Caco-2 (cell line): Measurements from ENCODE around the gene TM4SF18. TPM values are rescaled to one million over a fixed set of nuclear protein-coding genes. Genes with fewer than 3 reads are reported as not detected.

Experiments used
- BruUV-seq: library from RNA; stranded (reverse); fragments of 400-500 nt; replicated peaks from 2 replicates; lab custom pipeline; 2021; lab: Mats Ljungman, UMichigan
- CTCF ChIA-PET: fragments of 300-600 bp; sonication (Branson Sonifier 250); formaldehyde crosslinking; loops from one replicate; lab custom pipeline; 2022; ENCODE audit warnings: antibody characterized with exemption; lab: Charles Lee
- POLR2A ChIA-PET: fragments of 300-600 bp; sonication (Branson Sonifier 250); formaldehyde crosslinking; loops from one replicate; lab custom pipeline; 2022; ENCODE audit warnings: antibody characterized with exemption; lab: Charles Lee
- DNase-seq, 2 experiments: peaks; one replicate each; pipeline versions ENCODE4 v3.0.0 to v3.0.0-alpha.2; 2020 to 2022
- H3K27me3 ChIP-seq: replicated peaks from 2 replicates; pipeline ENCODE4 v1.6.0; 2011; ENCODE audit warnings: low read length; ENCODE audit not compliant: control insufficient read depth, insufficient read depth
- H3K36me3 ChIP-seq: 2 replicates; pipeline ENCODE4 v1.5.1; 2011; ENCODE audit warnings: low read length; ENCODE audit not compliant: control insufficient read depth, insufficient read depth
- H3K4me1 ChIP-seq: fragments of 250-450 bp; sonication (Bioruptor Pico); 2 replicates; pipeline ENCODE4 v1.5.1; 2020; ENCODE audit warnings: mild to moderate bottlenecking
- H3K4me3 ChIP-seq: 2 replicates; pipeline ENCODE4 v1.5.1; 2011; ENCODE audit warnings: low read depth, mild to moderate bottlenecking, control low read depth, low read length
- H3K9me3 ChIP-seq: fragments of 250-450 bp; sonication (Bioruptor Pico); 2 replicates; pipeline ENCODE4 v1.5.1; 2020; ENCODE audit warnings: mild to moderate bottlenecking, moderate library complexity
- H3K27ac Mint-ChIP-seq: one replicate; pipeline ENCODE4 v1.8.0; 2022; ENCODE audit warnings: mixed read lengths; ENCODE audit not compliant: unreplicated experiment
- H3K27me3 Mint-ChIP-seq: one replicate; pipeline ENCODE4 v1.8.0; 2022; ENCODE audit warnings: mixed read lengths; ENCODE audit not compliant: insufficient read depth, unreplicated experiment
- H3K36me3 Mint-ChIP-seq: one replicate; pipeline ENCODE4 v1.8.0; 2022; ENCODE audit warnings: mild to moderate bottlenecking, mixed read lengths; ENCODE audit not compliant: insufficient read depth, unreplicated experiment
- H3K4me1 Mint-ChIP-seq: one replicate; pipeline ENCODE4 v1.8.0; 2022; ENCODE audit warnings: low read depth, mixed read lengths; ENCODE audit not compliant: unreplicated experiment
- H3K4me3 Mint-ChIP-seq: one replicate; pipeline ENCODE4 v1.8.0; 2022; ENCODE audit warnings: mild to moderate bottlenecking, moderate library complexity, mixed read lengths; ENCODE audit not compliant: unreplicated experiment
- H3K9me3 Mint-ChIP-seq: one replicate; pipeline ENCODE4 v1.8.0; 2022; ENCODE audit warnings: mixed read lengths; ENCODE audit not compliant: unreplicated experiment
- intact Hi-C: fragments of 100-400 bp; cut with micrococcal nuclease; formaldehyde crosslinking; loops from one replicate; pipeline ENCODE4 v1.10.0; 2022; ENCODE audit not compliant: unreplicated experiment
- total RNA-seq: library from RNA; stranded (reverse); gene quantifications from 2 replicates; pipeline ENCODE4 v1.2.3, GENCODE V29; 2022
- TF ChIP-seq, protein P1 (sequence below), 2 experiments: fragments of 200-600 bp in 1 of 2; IDR thresholded peaks; 1 replicate in 1 of 2; 2 replicates in 1 of 2; pipeline versions ENCODE4 v1.5.1 to v1.8.0; 2011 to 2022; ENCODE audit warnings: antibody characterized with exemption in 1 of 2, control low read depth in 1 of 2, inconsistent platforms in 1 of 2, low read depth in 1 of 2, low read length in 1 of 2, mild to moderate bottlenecking in 1 of 2, moderate library complexity in 1 of 2; ENCODE audit not compliant: insufficient read depth in 1 of 2, severe bottlenecking in 1 of 2, unreplicated experiment in 1 of 2

TM4SF18 gene
- total RNA-seq, 1 experiment from 2014 or later: not detected

DNA sequence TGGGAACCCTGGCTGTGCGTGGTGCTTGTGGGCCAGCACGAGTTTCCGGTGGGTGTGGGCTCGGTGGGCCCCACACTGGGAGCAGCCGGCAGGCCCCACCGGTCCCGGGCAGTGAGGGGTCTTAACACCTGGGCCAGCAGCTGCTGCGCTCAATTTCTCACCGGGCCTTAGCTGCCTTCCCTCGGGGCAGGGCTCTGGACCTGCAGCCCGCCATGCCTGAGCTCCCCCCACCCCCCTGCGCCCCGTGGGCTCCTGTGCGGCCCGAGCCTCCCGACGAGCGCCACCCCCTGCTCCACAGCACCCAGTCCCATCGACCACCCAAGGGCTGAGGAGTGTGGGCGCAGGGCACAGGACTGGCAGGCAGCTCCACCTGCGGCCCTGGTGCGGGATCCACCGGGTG, 49.4 kb downstream of the TM4SF18 start:
- no peak overlapping the region for H3K27ac Mint-ChIP-seq
- DNase-seq: no peak
- Histone ChIP-seq H3K27me3 (no peaks in the 10 kb centered on the region), H3K36me3 (no peaks in the 10 kb centered on the region), H3K4me3 (no peak overlapping the region), H3K4me1 (peaks cover 11% of the 10 kb centered on the region; the same call in 1 of the 2 replicates), H3K9me3 (no peaks in the 10 kb centered on the region)
- POLR2A ChIA-PET: no interaction called here
- intact Hi-C loops: no loop called here
- BruUV-seq: no TSS peak
- CTCF ChIA-PET: no interaction called here
- H3K27me3 Mint-ChIP-seq: no peaks in the 10 kb centered on the region
- H3K4me3 Mint-ChIP-seq: no peak overlapping the region
- H3K36me3 Mint-ChIP-seq: no peaks in the 10 kb centered on the region
- H3K4me1 Mint-ChIP-seq: peaks cover 8% of the 10 kb centered on the region
- H3K9me3 Mint-ChIP-seq: no peaks in the 10 kb centered on the region
- TF ChIP-seq, protein P1, sequence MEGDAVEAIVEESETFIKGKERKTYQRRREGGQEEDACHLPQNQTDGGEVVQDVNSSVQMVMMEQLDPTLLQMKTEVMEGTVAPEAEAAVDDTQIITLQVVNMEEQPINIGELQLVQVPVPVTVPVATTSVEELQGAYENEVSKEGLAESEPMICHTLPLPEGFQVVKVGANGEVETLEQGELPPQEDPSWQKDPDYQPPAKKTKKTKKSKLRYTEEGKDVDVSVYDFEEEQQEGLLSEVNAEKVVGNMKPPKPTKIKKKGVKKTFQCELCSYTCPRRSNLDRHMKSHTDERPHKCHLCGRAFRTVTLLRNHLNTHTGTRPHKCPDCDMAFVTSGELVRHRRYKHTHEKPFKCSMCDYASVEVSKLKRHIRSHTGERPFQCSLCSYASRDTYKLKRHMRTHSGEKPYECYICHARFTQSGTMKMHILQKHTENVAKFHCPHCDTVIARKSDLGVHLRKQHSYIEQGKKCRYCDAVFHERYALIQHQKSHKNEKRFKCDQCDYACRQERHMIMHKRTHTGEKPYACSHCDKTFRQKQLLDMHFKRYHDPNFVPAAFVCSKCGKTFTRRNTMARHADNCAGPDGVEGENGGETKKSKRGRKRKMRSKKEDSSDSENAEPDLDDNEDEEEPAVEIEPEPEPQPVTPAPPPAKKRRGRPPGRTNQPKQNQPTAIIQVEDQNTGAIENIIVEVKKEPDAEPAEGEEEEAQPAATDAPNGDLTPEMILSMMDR (IDR thresholded peaks at IDR 0.05; ENCODE audit: insufficient read depth in 1 of 2, low read depth in 1 of 2, low read length in 1 of 2, severe bottlenecking in 1 of 2, unreplicated experiment in 1 of 2): no peak

DNA sequence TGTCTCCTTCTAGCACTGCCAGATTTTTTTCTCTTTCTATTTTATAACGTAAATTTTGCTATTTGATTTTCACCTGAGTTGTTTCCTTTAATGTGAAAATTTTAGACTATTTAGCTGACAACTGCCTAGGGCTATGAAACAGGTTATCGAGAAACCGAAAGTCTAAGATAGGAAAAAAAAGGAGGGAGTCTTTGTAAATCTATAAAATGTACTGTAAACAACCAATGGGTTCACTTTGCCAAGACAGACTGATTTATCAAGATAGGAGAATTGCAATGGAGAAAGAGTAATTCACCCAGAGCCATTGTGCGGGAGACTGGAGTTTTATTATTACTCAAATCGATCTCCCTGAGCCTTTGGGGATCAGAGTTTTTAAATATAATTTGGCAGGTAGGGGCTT, 50.0 kb downstream of the TM4SF18 start:
- H3K27ac Mint-ChIP-seq: no peak overlapping the region
- intact Hi-C loops: no loop called here
- CTCF ChIA-PET: no interaction called here

DNA sequence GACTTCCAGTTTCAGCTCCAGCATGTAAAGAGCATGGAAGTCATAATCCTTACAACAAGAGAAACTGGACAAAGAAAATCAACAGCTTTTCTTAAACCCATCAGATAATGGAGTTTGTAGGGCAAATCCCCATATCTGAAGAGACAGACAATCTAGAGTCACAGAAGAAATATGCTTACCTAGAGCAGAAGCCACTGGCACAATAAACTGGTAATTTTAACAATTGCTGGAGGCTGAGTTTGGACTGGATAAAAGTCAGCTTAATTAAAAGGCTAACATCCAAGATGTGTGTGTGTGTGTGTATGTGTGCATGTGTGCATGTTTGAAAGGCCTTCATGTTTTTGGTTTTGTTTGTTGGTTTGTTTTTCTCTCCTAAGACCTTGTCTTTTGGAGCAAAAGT, 50.6 kb downstream of the TM4SF18 start:
- no peak overlapping the region for H3K4me3 Mint-ChIP-seq
- no peaks in the 10 kb centered on the region for H3K27me3 ChIP-seq
- BruUV-seq: no TSS peak
- DNase-seq: no peak
- no peaks in the 10 kb centered on the region for H3K36me3 Mint-ChIP-seq
- H3K4me1 Mint-ChIP-seq: peaks cover 9% of the 10 kb centered on the region
- no peak overlapping the region for H3K27ac Mint-ChIP-seq
- intact Hi-C loops: no loop called here
- TF ChIP-seq, protein P1 (IDR thresholded peaks at IDR 0.05; ENCODE audit: insufficient read depth in 1 of 2, low read depth in 1 of 2, low read length in 1 of 2, severe bottlenecking in 1 of 2, unreplicated experiment in 1 of 2): no peak
- ChIA-PET CTCF (no interaction called here), POLR2A (no interaction called here)
- H3K27me3 Mint-ChIP-seq: no peaks in the 10 kb centered on the region
- no peak overlapping the region for H3K4me3 ChIP-seq
- no peaks in the 10 kb centered on the region for H3K36me3 ChIP-seq
- H3K9me3 ChIP-seq: no peaks in the 10 kb centered on the region
- H3K4me1 ChIP-seq: peaks cover 11% of the 10 kb centered on the region
- no peaks in the 10 kb centered on the region for H3K9me3 Mint-ChIP-seq

More for the DNA sequence above, 50.0 kb downstream of the TM4SF18 start:
- Mint-ChIP-seq H3K36me3 (no peaks in the 10 kb centered on the region), H3K4me3 (no peak overlapping the region), H3K4me1 (peaks cover 8% of the 10 kb centered on the region), H3K27me3 (no peaks in the 10 kb centered on the region), H3K9me3 (no peaks in the 10 kb centered on the region)
- TF ChIP-seq, protein P1 (IDR thresholded peaks at IDR 0.05; ENCODE audit: insufficient read depth in 1 of 2, low read depth in 1 of 2, low read length in 1 of 2, severe bottlenecking in 1 of 2, unreplicated experiment in 1 of 2): no peak
- Histone ChIP-seq H3K4me1 (peaks cover 11% of the 10 kb centered on the region; the same call in 1 of the 2 replicates), H3K36me3 (no peaks in the 10 kb centered on the region), H3K27me3 (no peaks in the 10 kb centered on the region), H3K4me3 (no peak overlapping the region), H3K9me3 (no peaks in the 10 kb centered on the region)
- BruUV-seq: no TSS peak
- POLR2A ChIA-PET: no interaction called here
- DNase-seq: no peak
